ENCODE results near the gene SLC13A1. TPM values are rescaled to one million over a fixed set of nuclear protein-coding genes. Genes with fewer than 3 reads are reported as not detected.

The SLC13A1 gene
- total and polyA plus RNA-seq, 10 donors, result not detected

- H3K4me1 ChIP-seq, result no peaks in the 10 kb centered on the region
- no peaks in the 10 kb centered on the region for H3K9me3 ChIP-seq
- no peak overlapping the region for H3K4me3 ChIP-seq
- no peak for DNase-seq
- intact Hi-C loops (cut with DNase I; ENCODE audit: low total_unique reads), result no loop called here
- no peaks in the 10 kb centered on the region for H3K36me3 ChIP-seq
- TF ChIP-seq POLR2A (IDR thresholded peaks at IDR 0.05), result no peak
- no peak for TF ChIP-seq POLR2AphosphoS5 (IDR thresholded peaks at IDR 0.05)
- no peak for TF ChIP-seq CTCF (IDR thresholded peaks at IDR 0.05 in 8 of 11, conservative IDR thresholded peaks at IDR 0.05 in 3 of 11)
- no peaks in the 10 kb centered on the region for H3K27me3 ChIP-seq (replicated peaks in 1 of 7)
- no peak overlapping the region for H3K27ac ChIP-seq
- 45 to 76% (median 54%) methylated on average over 3 of the region's 3 CpGs for WGBS, 5 donors
These were observed 2.1 kb upstream of the SLC13A1 start for GRCh38 chr7:123201901-123202300.

- intact Hi-C loops (cut with DNase I; ENCODE audit: low total_unique reads), result no loop called here
- no peaks in the 10 kb centered on the region for H3K4me1 ChIP-seq
- WGBS, 5 donors, result 49 to 72% (median 62%) methylated on average over 2 of the region's 2 CpGs
- H3K27ac ChIP-seq, result no peak overlapping the region
- H3K9me3 ChIP-seq, result no peaks in the 10 kb centered on the region
- TF ChIP-seq POLR2A (IDR thresholded peaks at IDR 0.05) (no peak), POLR2AphosphoS5 (IDR thresholded peaks at IDR 0.05) (no peak), CTCF (IDR thresholded peaks at IDR 0.05 in 8 of 11, conservative IDR thresholded peaks at IDR 0.05 in 3 of 11) (no peak)
- DNase-seq, result no peak
- no peaks in the 10 kb centered on the region for H3K36me3 ChIP-seq
- no peak overlapping the region for H3K4me3 ChIP-seq
- H3K27me3 ChIP-seq (replicated peaks in 1 of 7), result no peaks in the 10 kb centered on the region
These were observed 809 bp downstream of the SLC13A1 start for GRCh38 chr7:123198668-123199652.

- intact Hi-C loops (cut with DNase I; ENCODE audit: low total_unique reads), result no loop called here
- no peaks in the 10 kb centered on the region for H3K27me3 ChIP-seq (replicated peaks in 1 of 7)
- H3K4me1 ChIP-seq, result no peaks in the 10 kb centered on the region
- no peak overlapping the region for H3K4me3 ChIP-seq
- 48 to 66% (median 56%) methylated on average over 2 of the region's 2 CpGs for WGBS, 5 donors
- no peaks in the 10 kb centered on the region for H3K9me3 ChIP-seq
- DNase-seq, result no peak
- TF ChIP-seq POLR2AphosphoS5 (IDR thresholded peaks at IDR 0.05), result no peak
- no peak for TF ChIP-seq CTCF (IDR thresholded peaks at IDR 0.05 in 8 of 11, conservative IDR thresholded peaks at IDR 0.05 in 3 of 11)
- TF ChIP-seq POLR2A (IDR thresholded peaks at IDR 0.05), result no peak
- H3K27ac ChIP-seq, result no peak overlapping the region
- H3K36me3 ChIP-seq, result no peaks in the 10 kb centered on the region
These were observed 1.7 kb downstream of the SLC13A1 start for GRCh38 chr7:123198111-123198510.

- no peaks in the 10 kb centered on the region for H3K4me1 ChIP-seq
- H3K27me3 ChIP-seq (replicated peaks in 1 of 7), result no peaks in the 10 kb centered on the region
- TF ChIP-seq CTCF (IDR thresholded peaks at IDR 0.05 in 8 of 11, conservative IDR thresholded peaks at IDR 0.05 in 3 of 11), result no peak
- TF ChIP-seq POLR2AphosphoS5 (IDR thresholded peaks at IDR 0.05), result no peak
- no peak for TF ChIP-seq POLR2A (IDR thresholded peaks at IDR 0.05)
- intact Hi-C loops (cut with DNase I; ENCODE audit: low total_unique reads), result no loop called here
- 60 to 75% (median 67%) methylated on average over 2 of the region's 2 CpGs for WGBS, 5 donors
- H3K36me3 ChIP-seq, result no peaks in the 10 kb centered on the region
- no peak for DNase-seq
- H3K27ac ChIP-seq, result no peak overlapping the region
- H3K9me3 ChIP-seq, result peaks cover 0 to 1% (median 0%) of the 10 kb centered on the region in 8 donors
- no peak overlapping the region for H3K4me3 ChIP-seq
These were observed 6.5 kb downstream of the SLC13A1 start for GRCh38 chr7:123193235-123193634.

Data from spleen (tissue), 11 donors.